LNCaP clone FGC (cell line): ENCODE data around the gene AGTR1.
"Not testable (repeated sequence)": the region's sequence is repeated elsewhere in the genome, so short reads cannot be mapped to it uniquely, and the experiment has no call there.

ENCODE experiments used
- DNase-seq: peaks from one replicate; pipeline ENCODE4 v3.0.0-alpha.2; 2011; ENCODE audit warnings: low read depth
- H3K4me3 ChIP-seq: 2 replicates; pipeline ENCODE4 v1.5.1; 2011; ENCODE audit warnings: mild to moderate bottlenecking, low read depth, low read length, control low read depth
- CTCF ChIP-seq: IDR thresholded peaks from 2 replicates; pipeline ENCODE4 v1.5.1; 2012; ENCODE audit warnings: mild to moderate bottlenecking; ENCODE audit not compliant: control insufficient read depth, insufficient read depth; ENCODE audit errors: extremely low read depth

Gene AGTR1

GRCh38 chr3:148763986-148764935 lies 66.6 kb downstream of the AGTR1 start:
- DNase-seq: peak; percentile 7
- TF ChIP-seq CTCF: 0 out of 2 replicates have a peak, but pooled peaks have one; percentile 0
- H3K4me3 ChIP-seq: no peak overlapping the region

- H3K4me3 ChIP-seq: no peak overlapping the region
- no peak for TF ChIP-seq CTCF
- no peak for DNase-seq
Observed at GRCh38 chr3:148772361-148772760, 74.7 kb downstream of the AGTR1 start.

- TF ChIP-seq CTCF: no peak
- DNase-seq: no peak
- no peak overlapping the region for H3K4me3 ChIP-seq
Observed at GRCh38 chr3:148772835-148773234, 75.1 kb downstream of the AGTR1 start.

- H3K4me3 ChIP-seq: no peak overlapping the region
- no peak for TF ChIP-seq CTCF
- DNase-seq: no peak
Observed at GRCh38 chr3:148773805-148774204, 76.1 kb downstream of the AGTR1 start.

- DNase-seq: no peak
- H3K4me3 ChIP-seq: no peak overlapping the region
- no peak for TF ChIP-seq CTCF
Observed at GRCh38 chr3:148778926-148779325, 81.2 kb downstream of the AGTR1 start.

- not testable (repeated sequence) for H3K4me3 ChIP-seq, DNase-seq
Observed at GRCh38 chr3:148785026-148785425, 87.3 kb downstream of the AGTR1 start.

- DNase-seq, H3K4me3 ChIP-seq: not testable (repeated sequence)
Observed at GRCh38 chr3:148786159-148786558, 88.5 kb downstream of the AGTR1 start.

GRCh38 chr3:148789146-148789545 lies 91.4 kb downstream of the AGTR1 start:
- no peak overlapping the region for H3K4me3 ChIP-seq
- no peak for DNase-seq
- no peak for TF ChIP-seq CTCF
